Body of pancreas (tissue), 4 donors: ENCODE data around the gene CFAP100. TPM values are rescaled to one million over a fixed set of nuclear protein-coding genes. Genes with fewer than 3 reads are reported as not detected.

ENCODE experiments used
- ATAC-seq: fragments of 150-250 bp; one replicate; pipeline ENCODE4 v1.9.1; 2016
- DNase-seq, 4 donors: peaks; one replicate each; pipeline ENCODE4 v3.0.0-alpha.2; 2019
- H3K27ac ChIP-seq, 4 donors: fragments of 200-600 bp; sonication (generic); 1 replicate in 3 of 4; 2 replicates in 1 of 4; pipeline versions ENCODE4 v1.5.1 to v1.6.1; 2016 to 2019; ENCODE audit warnings: mild to moderate bottlenecking in 1 of 4, mixed read lengths in 1 of 4, moderate library complexity in 1 of 4
- H3K27me3 ChIP-seq, 2 donors: fragments of 200-600 bp; sonication (generic); one replicate each; pipeline ENCODE4 v1.6.0; 2016; ENCODE audit warnings: mild to moderate bottlenecking in 1 of 2
- H3K36me3 ChIP-seq, 2 donors: fragments of 200-600 bp; sonication (generic); replicated peaks in 1 of 2; 2 replicates each; pipeline ENCODE4 v1.5.1; 2016; ENCODE audit warnings: low read depth in 2 of 2; ENCODE audit not compliant: insufficient read depth in 1 of 2
- H3K4me1 ChIP-seq: fragments of 200-600 bp; sonication (generic); one replicate; pipeline ENCODE4 v1.6.0; 2016
- H3K4me3 ChIP-seq, 2 donors: fragments of 200-600 bp; sonication (generic); 1 replicate in 1 of 2; 2 replicates in 1 of 2; pipeline ENCODE4 v1.5.1; 2016 to 2019
- H3K9me3 ChIP-seq, 3 donors: fragments of 200-600 bp; sonication (generic); 1 replicate in 2 of 3; 2 replicates in 1 of 3; pipeline ENCODE4 v1.5.1; 2016
- POLR2A ChIP-seq, 3 donors: fragments of 450-650 bp; IDR thresholded peaks; one replicate each; pipeline ENCODE4 v1.6.1; 2016; ENCODE audit warnings: antibody characterized with exemption in 3 of 3, mild to moderate bottlenecking in 2 of 3
- WGBS, 2 donors: methylation state at CpG; one replicate each; pipeline ENCODE4 v1.1.5; 2017; 5-methylcytosine and 5-hydroxymethylcytosine counted together
- intact Hi-C: fragments of 100-400 bp; cut with DNase I; formaldehyde crosslinking; loops from one replicate; pipeline ENCODE4 v1.15.1; 2023
- total RNA-seq, 2 donors: library from RNA; depleted of rRNA; stranded (reverse); fragments of >200 nt; gene quantifications; one replicate each; pipeline ENCODE4 v1.1.0, GENCODE V29; 2016
- TF ChIP-seq, protein P1 (sequence below), 7 experiments: fragments of 450-650 bp in 4 of 7; fragments of 200-600 bp in 3 of 7; sonication (generic) in 3 of 7; IDR thresholded peaks; one replicate each; pipeline ENCODE4 v1.5.1; 2016 to 2019; ENCODE audit warnings: antibody characterized with exemption in 7 of 7

The CFAP100 gene
- total RNA-seq, 2 donors from 2014 or later: not detected

DNA sequence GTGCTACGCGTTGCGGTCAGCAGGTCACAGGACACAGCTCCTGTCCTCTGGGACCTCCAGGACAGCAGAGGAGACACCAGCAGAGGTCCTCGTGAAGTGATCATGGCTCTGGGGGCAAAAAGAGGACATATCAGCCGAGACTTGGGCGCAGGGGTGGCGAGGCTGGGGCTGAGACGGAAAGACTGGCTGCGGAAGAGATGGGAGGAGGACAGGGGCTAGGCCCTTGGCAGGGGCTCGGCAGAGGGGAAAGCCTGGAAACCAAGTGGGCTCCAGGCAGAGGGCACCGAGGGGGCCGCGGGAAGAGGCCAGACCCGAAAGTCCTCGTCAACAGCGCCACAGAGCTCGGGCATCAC lies 4.9 kb upstream of the CFAP100 start:
- no peak for TF ChIP-seq POLR2A (IDR thresholded peaks at IDR 0.05)
- TF ChIP-seq, protein P1, sequence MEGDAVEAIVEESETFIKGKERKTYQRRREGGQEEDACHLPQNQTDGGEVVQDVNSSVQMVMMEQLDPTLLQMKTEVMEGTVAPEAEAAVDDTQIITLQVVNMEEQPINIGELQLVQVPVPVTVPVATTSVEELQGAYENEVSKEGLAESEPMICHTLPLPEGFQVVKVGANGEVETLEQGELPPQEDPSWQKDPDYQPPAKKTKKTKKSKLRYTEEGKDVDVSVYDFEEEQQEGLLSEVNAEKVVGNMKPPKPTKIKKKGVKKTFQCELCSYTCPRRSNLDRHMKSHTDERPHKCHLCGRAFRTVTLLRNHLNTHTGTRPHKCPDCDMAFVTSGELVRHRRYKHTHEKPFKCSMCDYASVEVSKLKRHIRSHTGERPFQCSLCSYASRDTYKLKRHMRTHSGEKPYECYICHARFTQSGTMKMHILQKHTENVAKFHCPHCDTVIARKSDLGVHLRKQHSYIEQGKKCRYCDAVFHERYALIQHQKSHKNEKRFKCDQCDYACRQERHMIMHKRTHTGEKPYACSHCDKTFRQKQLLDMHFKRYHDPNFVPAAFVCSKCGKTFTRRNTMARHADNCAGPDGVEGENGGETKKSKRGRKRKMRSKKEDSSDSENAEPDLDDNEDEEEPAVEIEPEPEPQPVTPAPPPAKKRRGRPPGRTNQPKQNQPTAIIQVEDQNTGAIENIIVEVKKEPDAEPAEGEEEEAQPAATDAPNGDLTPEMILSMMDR (IDR thresholded peaks at IDR 0.05): no peak
- H3K4me1 ChIP-seq: peaks cover 17% of the 10 kb centered on the region
- H3K9me3 ChIP-seq: no peaks in the 10 kb centered on the region
- DNase-seq: no peak
- no peak overlapping the region for H3K4me3 ChIP-seq
- H3K27me3 ChIP-seq: no peaks in the 10 kb centered on the region
- ATAC-seq: no peak
- intact Hi-C loops: loop anchor here (5.0 kb wide), 1 partner anchor 257 kb away; no protein-coding TSS in a partner anchor
- WGBS, 2 donors: 56 to 58% methylated on average over 17 of the region's 17 CpGs
- H3K36me3 ChIP-seq: no peaks in the 10 kb centered on the region
- peak overlapping the region; percentile 69 to 92 (median 89) for H3K27ac ChIP-seq

DNA sequence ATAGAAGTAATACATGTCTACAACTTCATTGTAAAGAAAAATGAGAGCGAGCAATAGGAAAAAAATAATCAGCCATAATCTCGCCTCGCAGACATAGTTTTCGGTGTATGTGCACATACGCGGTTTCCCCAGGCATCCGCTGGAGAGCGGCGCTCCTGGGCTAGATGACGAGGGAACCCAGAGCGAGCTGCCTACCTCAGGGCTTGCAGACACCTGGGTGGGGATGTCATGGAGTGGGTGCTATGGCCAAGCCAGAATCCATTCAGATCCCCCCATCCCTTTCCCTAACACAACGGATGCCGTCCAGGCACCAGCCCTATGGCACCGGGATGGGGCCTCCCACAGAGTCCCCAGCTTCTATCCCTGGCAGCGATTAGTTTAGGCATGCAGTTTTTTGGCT lies 4.5 kb upstream of the CFAP100 start:
- 83 to 91% methylated on average over 15 of the region's 15 CpGs for WGBS, 2 donors
- Histone ChIP-seq H3K9me3 (no peaks in the 10 kb centered on the region), H3K27ac (no peak overlapping the region), H3K4me3 (no peak overlapping the region), H3K36me3 (no peaks in the 10 kb centered on the region), H3K27me3 (no peaks in the 10 kb centered on the region), H3K4me1 (peaks cover 20% of the 10 kb centered on the region)
- no peak for DNase-seq
- intact Hi-C loops: loop anchor here (5.0 kb wide), 1 partner anchor 258 kb away; no protein-coding TSS in a partner anchor
- no peak for ATAC-seq
- no peak for TF ChIP-seq POLR2A (IDR thresholded peaks at IDR 0.05)
- TF ChIP-seq, protein P1 (IDR thresholded peaks at IDR 0.05): no peak

DNA sequence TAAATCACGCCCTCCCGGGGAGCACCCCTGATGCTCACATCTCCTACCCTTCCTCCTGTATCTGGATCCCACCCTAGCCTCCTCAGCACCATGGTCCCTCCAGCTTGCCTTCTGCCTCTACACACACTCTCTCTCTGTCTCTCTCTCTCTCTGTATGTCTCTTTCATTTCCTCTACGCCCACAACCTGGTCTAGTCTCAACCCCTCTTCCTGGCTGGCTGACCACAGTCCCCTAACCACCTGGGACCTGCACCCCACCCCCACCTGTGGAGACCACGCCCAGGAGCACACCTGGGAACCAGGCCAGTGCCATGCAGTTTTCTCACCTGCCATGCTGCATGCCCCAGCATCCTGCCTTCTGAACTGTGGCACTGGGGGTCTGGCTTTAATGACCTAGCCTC lies 4.0 kb upstream of the CFAP100 start:
- intact Hi-C loops: loop anchor here (5.0 kb wide), 1 partner anchor 258 kb away; no protein-coding TSS in a partner anchor
- H3K9me3 ChIP-seq: no peaks in the 10 kb centered on the region
- DNase-seq (no peak), ATAC-seq (no peak)
- TF ChIP-seq, protein P1 (IDR thresholded peaks at IDR 0.05): no peak
- TF ChIP-seq POLR2A (IDR thresholded peaks at IDR 0.05): no peak
- no peak overlapping the region for H3K4me3 ChIP-seq
- no peaks in the 10 kb centered on the region for H3K27me3 ChIP-seq
- no peaks in the 10 kb centered on the region for H3K36me3 ChIP-seq
- 55 to 66% methylated on average over 4 of the region's 4 CpGs for WGBS, 2 donors
- no peak overlapping the region for H3K27ac ChIP-seq
- peaks cover 20% of the 10 kb centered on the region for H3K4me1 ChIP-seq

DNA sequence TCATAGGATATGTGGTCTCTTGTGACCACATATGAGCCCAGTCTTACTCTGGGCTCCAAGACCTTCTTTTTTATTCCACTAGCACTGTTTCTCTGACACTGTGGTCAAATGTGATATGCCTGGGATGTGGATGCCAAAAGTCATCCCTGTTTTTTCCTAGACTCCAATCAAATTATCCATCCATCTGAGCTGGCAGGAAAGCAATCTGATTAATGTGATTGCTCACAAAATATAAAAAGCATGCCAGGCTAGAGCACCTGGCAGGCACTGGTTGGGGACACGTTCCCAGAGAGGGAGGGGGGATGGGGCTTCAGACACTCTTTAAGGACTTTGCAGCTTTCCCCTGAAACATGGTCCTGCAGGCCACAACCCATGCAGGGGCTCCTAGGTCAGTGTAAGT lies 3.1 kb upstream of the CFAP100 start:
- TF ChIP-seq POLR2A (IDR thresholded peaks at IDR 0.05): no peak
- TF ChIP-seq, protein P1 (IDR thresholded peaks at IDR 0.05): no peak
- 11 to 25% methylated on average over 1 of the region's 1 CpG for WGBS, 2 donors

DNA sequence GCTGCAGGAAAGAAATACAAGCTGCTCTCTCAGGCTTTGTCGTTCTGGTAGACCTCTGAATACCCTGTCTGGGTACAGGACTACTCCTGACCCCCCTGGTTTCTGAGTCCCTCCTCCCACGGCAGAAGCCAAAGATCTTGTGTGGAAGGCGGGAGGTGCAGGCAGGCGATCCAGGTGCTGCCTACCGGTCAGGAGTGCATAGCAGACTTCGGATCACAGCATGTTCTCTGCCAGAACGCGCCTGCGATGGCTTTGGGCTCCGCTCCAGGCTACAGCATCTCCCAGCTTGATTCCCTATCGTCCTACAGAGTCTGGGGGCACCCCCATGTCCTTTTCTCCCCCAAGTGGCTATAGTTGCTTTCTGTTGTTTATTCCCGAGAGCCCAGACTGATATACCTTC lies 2.5 kb upstream of the CFAP100 start:
- WGBS, 2 donors: 73 to 74% methylated on average over 5 to 12 of the region's 12 CpGs
- intact Hi-C loops: loop anchor here (5.0 kb wide), 1 partner anchor 260 kb away; no protein-coding TSS in a partner anchor
- TF ChIP-seq, protein P1 (IDR thresholded peaks at IDR 0.05): no peak
- TF ChIP-seq POLR2A (IDR thresholded peaks at IDR 0.05): no peak
- ATAC-seq (no peak), DNase-seq (no peak)
- Histone ChIP-seq H3K27me3 (no peaks in the 10 kb centered on the region), H3K27ac (no peak overlapping the region), H3K4me1 (peaks cover 20% of the 10 kb centered on the region), H3K4me3 (no peak overlapping the region), H3K36me3 (no peaks in the 10 kb centered on the region), H3K9me3 (no peaks in the 10 kb centered on the region)

More for the DNA sequence above, 3.1 kb upstream of the CFAP100 start:
- no peak overlapping the region for H3K4me3 ChIP-seq
- no peak overlapping the region for H3K27ac ChIP-seq
- no peaks in the 10 kb centered on the region for H3K36me3 ChIP-seq
- DNase-seq: no peak
- no peaks in the 10 kb centered on the region for H3K9me3 ChIP-seq
- intact Hi-C loops: loop anchor here (5.0 kb wide), 1 partner anchor 259 kb away; no protein-coding TSS in a partner anchor
- no peaks in the 10 kb centered on the region for H3K27me3 ChIP-seq
- ATAC-seq: no peak
- peaks cover 20% of the 10 kb centered on the region for H3K4me1 ChIP-seq
